ENCODE data around the gene FAM180B. TPM values are rescaled to one million over a fixed set of nuclear protein-coding genes. Genes with fewer than 3 reads are reported as not detected.

The FAM180B gene
- total and polyA plus RNA-seq, 2 of the 13 experiments (the other 11 are each of a cell fraction or from before 2014, with no cell fraction given): 0.40 to 1.0 TPM

DNA sequence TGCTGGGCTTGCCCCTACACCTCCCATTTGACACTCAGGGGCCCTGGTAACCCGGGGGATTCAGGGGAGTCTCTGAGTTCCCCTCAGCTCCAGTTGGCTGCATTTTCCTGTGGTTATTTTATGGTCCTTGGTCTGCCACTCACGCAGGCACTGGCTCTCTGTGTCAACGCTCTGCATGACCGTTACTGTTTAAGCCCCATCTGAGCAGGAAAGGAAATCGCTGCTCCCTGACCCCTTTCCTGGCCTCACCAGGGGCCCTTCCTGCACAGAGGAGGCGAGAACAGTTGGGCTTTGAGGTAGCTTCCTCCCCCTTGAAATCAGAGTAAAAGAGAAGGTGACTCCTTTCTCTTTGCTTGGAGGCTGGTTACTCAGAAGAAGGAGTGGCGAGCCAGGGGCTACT is 5.3 kb downstream of the FAM180B start (continued):
- TF ChIP-seq ZNF101 (CRISPR knock-in tag; IDR thresholded peaks at IDR 0.05; ENCODE audit: borderline replicate concordance, low read depth): no peak
- TF ChIP-seq MAFK (conservative IDR thresholded peaks at IDR 0.05 in 1 of 2, IDR thresholded peaks at IDR 0.05 in 1 of 2; ENCODE audit: low read length in 2 of 2): no peak
- TF ChIP-seq, protein P1, sequence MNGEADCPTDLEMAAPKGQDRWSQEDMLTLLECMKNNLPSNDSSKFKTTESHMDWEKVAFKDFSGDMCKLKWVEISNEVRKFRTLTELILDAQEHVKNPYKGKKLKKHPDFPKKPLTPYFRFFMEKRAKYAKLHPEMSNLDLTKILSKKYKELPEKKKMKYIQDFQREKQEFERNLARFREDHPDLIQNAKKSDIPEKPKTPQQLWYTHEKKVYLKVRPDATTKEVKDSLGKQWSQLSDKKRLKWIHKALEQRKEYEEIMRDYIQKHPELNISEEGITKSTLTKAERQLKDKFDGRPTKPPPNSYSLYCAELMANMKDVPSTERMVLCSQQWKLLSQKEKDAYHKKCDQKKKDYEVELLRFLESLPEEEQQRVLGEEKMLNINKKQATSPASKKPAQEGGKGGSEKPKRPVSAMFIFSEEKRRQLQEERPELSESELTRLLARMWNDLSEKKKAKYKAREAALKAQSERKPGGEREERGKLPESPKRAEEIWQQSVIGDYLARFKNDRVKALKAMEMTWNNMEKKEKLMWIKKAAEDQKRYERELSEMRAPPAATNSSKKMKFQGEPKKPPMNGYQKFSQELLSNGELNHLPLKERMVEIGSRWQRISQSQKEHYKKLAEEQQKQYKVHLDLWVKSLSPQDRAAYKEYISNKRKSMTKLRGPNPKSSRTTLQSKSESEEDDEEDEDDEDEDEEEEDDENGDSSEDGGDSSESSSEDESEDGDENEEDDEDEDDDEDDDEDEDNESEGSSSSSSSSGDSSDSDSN (CRISPR knock-in tag; IDR thresholded peaks at IDR 0.05): 0 out of 2 replicates have a peak, but pooled peaks have one; percentile 11
- TF ChIP-seq RORA (CRISPR knock-in tag; IDR thresholded peaks at IDR 0.05): no peak
- TF ChIP-seq ETV5 (CRISPR knock-in tag; IDR thresholded peaks at IDR 0.05; ENCODE audit: borderline replicate concordance): peak; percentile 22; the same call in 1 of the 2 replicates

DNA sequence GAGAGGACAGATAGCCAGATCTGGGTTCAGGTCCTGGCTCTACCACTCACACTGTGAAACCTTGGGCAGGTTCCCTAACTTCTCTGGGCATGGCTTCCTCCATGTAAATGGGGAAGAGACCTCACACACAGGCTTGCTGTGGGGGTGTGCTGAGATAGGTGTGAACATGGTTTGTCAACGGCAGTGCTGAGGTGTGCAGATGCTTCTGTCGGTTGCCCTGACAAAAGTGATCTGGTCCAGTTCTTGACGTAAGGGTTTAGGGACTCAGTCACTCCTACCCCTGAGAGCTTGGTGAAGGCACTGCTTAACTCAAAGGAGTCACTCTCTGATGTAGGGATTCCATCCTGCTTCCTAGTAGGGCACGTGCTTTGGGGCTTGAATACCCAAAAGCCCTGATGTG is 5.8 kb downstream of the FAM180B start:
- FAIRE-seq: no peak
- Histone ChIP-seq H4K20me1 (ENCODE audit: insufficient read depth, low read length) (no peaks in the 10 kb centered on the region), H3K36me3 (replicated peaks in 1 of 2; ENCODE audit: control insufficient read depth in 1 of 2, insufficient read depth in 2 of 2, low read length in 2 of 2) (no peaks in the 10 kb centered on the region), H3K4me1 (ENCODE audit: insufficient read depth, low read length) (peaks cover 66% of the 10 kb centered on the region), H2AFZ (ENCODE audit: low read length) (no peak overlapping the region), H3K27ac (ENCODE audit: extremely low read length, insufficient read depth, low read length) (no peak overlapping the region), H3K27me3 (ENCODE audit: control insufficient read depth in 1 of 2, insufficient read depth in 2 of 2, low read length in 2 of 2) (peaks cover 3 to 27% of the 10 kb centered on the region in 2 experiments), H3K4me3 (replicated peaks in 1 of 3; ENCODE audit: insufficient read depth in 1 of 3, low read depth in 2 of 3, low read length in 3 of 3) (peak overlapping the region in 1 of 3 experiments; percentile 57; a peak in 1 of 6 replicates), H3K79me2 (ENCODE audit: insufficient read depth, low read length) (no peaks in the 10 kb centered on the region), H3K9me3 (ENCODE audit: low read length) (no peaks in the 10 kb centered on the region), H3K4me2 (ENCODE audit: low read depth, low read length) (peak overlapping the region; percentile 57), H3K9ac (ENCODE audit: insufficient read depth, low read depth, low read length) (peak overlapping the region; percentile 24; the same call in 1 of the 2 replicates)
- in situ Hi-C loops (cut with HindIII; ENCODE audit: extremely low pct_ligation_motif_present, low pct_unique_long_range_greater_than_20kb): no loop called here
- DNase-seq (ENCODE audit: low spot score): no peak
- no peak for ATAC-seq
- BruUV-seq (replicated peaks): no TSS peak
- ChIA-PET POLR2A (no interaction called here), CTCF (ENCODE audit: low intra/inter-chr PET ratio, low total read pairs) (no interaction called here)
- WGBS (ENCODE audit: low lambda C conversion rate): 36% methylated on average over 4 of the region's 4 CpGs
- intact Hi-C loops (cut with micrococcal nuclease; ENCODE audit: unreplicated experiment): no loop called here
- TF ChIP-seq CBX1 (IDR thresholded peaks at IDR 0.05; ENCODE audit: low read depth) (no peak), BRCA1 (CRISPR knock-in tag; IDR thresholded peaks at IDR 0.05) (no peak), ZSCAN25 (CRISPR knock-in tag; IDR thresholded peaks at IDR 0.05) (no peak), ZSCAN31 (CRISPR knock-in tag; IDR thresholded peaks at IDR 0.05; ENCODE audit: low read depth) (no peak), FOXC1 (CRISPR knock-in tag; IDR thresholded peaks at IDR 0.05; ENCODE audit: borderline replicate concordance) (no peak), FOXO1 (CRISPR knock-in tag; IDR thresholded peaks at IDR 0.05) (no peak), RBM39 (IDR thresholded peaks at IDR 0.05; ENCODE audit: low read depth, low read length, poor library complexity, severe bottlenecking) (no peak), HNRNPLL (IDR thresholded peaks at IDR 0.05; ENCODE audit: low read depth, low read length, poor library complexity, severe bottlenecking) (no peak)
- TF ChIP-seq, protein P2, sequence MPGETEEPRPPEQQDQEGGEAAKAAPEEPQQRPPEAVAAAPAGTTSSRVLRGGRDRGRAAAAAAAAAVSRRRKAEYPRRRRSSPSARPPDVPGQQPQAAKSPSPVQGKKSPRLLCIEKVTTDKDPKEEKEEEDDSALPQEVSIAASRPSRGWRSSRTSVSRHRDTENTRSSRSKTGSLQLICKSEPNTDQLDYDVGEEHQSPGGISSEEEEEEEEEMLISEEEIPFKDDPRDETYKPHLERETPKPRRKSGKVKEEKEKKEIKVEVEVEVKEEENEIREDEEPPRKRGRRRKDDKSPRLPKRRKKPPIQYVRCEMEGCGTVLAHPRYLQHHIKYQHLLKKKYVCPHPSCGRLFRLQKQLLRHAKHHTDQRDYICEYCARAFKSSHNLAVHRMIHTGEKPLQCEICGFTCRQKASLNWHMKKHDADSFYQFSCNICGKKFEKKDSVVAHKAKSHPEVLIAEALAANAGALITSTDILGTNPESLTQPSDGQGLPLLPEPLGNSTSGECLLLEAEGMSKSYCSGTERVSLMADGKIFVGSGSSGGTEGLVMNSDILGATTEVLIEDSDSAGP (CRISPR knock-in tag; IDR thresholded peaks at IDR 0.05; ENCODE audit: borderline replicate concordance): no peak
- TF ChIP-seq, protein P3, sequence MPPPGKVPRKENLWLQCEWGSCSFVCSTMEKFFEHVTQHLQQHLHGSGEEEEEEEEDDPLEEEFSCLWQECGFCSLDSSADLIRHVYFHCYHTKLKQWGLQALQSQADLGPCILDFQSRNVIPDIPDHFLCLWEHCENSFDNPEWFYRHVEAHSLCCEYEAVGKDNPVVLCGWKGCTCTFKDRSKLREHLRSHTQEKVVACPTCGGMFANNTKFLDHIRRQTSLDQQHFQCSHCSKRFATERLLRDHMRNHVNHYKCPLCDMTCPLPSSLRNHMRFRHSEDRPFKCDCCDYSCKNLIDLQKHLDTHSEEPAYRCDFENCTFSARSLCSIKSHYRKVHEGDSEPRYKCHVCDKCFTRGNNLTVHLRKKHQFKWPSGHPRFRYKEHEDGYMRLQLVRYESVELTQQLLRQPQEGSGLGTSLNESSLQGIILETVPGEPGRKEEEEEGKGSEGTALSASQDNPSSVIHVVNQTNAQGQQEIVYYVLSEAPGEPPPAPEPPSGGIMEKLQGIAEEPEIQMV (CRISPR knock-in tag; IDR thresholded peaks at IDR 0.05; ENCODE audit: low read depth): no peak
- TF ChIP-seq, protein P4, sequence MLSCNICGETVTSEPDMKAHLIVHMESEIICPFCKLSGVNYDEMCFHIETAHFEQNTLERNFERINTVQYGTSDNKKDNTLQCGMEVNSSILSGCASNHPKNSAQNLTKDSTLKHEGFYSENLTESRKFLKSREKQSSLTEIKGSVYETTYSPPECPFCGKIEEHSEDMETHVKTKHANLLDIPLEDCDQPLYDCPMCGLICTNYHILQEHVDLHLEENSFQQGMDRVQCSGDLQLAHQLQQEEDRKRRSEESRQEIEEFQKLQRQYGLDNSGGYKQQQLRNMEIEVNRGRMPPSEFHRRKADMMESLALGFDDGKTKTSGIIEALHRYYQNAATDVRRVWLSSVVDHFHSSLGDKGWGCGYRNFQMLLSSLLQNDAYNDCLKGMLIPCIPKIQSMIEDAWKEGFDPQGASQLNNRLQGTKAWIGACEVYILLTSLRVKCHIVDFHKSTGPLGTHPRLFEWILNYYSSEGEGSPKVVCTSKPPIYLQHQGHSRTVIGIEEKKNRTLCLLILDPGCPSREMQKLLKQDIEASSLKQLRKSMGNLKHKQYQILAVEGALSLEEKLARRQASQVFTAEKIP (CRISPR knock-in tag; IDR thresholded peaks at IDR 0.05; ENCODE audit: borderline replicate concordance): no peak
